Activated CD8-positive, alpha-beta memory T cell treated with anti-CD3 and anti-CD28 coated beads for 24 hours (primary cell): ENCODE measurements around the gene KCND3.
A peak's percentile ranks its signal among the peaks of the same experiment; 100 is the strongest.

Experiments
- DNase-seq: peaks from one replicate; pipeline ENCODE4 v3.0.0-alpha.2; 2020

KCND3 gene

GRCh38 chr1:111736548-111737215 is 252.8 kb downstream of the KCND3 start:
- DNase-seq = peak; percentile 44

GRCh38 chr1:111735858-111736544 is 253.5 kb downstream of the KCND3 start:
- peak; percentile 41 for DNase-seq

- DNase-seq = no peak
Measured at GRCh38 chr1:111735321-111735720, 254.1 kb downstream of the KCND3 start.

- no peak for DNase-seq
Measured at GRCh38 chr1:111734856-111735255, 254.6 kb downstream of the KCND3 start.

DNA sequence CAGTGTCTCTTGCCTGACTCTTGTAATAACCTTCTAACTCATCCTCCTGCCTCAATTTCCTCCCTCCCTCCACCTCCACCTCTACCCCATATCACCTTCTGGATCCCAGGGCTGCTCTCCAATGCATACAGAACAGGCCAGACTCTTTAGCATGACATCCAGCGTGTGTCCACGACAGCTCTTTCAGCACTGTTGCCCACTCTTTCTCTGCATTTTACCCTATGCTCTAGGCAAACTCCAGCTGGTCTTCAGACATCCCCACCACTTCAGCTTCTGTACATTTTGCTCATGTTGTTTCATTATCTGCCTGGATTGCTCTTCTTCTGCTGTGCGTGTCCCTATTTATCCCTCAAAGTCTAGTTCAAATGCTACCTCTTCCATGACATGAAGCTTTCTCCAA is 255.0 kb downstream of the KCND3 start:
- DNase-seq = peak; percentile 30

DNA sequence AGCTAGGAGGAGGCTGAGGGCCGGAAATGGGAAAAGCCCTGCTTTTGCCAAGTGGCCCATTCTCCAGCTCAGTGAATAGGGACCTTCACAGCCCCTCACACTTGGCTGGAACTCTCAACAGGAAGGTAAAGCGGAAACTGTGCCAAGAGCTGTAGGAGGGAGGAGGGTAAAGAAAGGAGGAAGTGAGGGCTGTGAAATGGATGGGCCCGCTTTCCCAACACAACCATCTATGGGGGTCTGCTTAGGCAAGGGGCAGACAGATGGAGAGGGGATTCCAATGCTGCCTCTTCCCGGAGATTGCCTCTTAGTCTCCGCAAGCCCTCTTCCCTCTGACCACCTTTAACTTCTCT is 255.5 kb downstream of the KCND3 start:
- DNase-seq = peak; percentile 41

DNA sequence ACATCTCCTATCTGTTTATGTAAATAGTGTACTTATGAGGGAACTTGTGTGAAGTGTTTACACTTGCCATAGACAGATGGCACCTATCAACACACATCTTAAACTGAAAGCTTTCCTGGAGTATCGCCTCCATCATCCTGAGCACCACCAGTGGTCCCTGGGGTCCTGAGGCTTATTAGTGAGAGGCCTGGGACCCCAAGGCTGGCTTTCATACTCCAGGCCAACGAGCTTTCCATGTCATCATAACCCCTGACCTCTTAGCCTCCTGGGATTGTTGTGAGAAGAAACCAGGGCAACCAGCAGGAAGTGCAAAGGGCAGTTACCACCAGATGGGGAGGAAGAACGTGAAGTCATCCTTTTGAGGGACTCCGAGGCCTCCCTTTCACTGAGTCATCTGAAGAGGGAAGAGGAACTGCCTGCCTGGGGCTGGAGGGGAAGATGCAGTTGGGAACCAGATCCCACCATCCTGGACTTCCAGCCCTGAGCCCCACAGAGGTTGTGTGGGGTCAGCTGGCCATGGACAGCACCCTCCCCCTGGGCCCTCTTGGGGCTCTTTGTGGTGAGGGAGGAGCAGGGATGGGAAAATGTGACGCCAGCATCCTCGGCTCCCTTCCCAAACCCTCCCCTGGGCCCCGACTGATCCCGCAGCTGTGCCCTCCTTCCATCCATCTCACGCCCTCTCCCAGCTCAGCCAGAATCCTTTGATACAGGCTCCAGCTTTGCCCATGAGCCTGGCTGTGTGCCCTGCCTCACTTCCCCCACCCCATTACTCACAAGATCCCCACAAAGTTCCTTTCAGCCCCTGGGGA is 256.1 kb downstream of the KCND3 start:
- DNase-seq = peak; percentile 32

- DNase-seq = no peak
Measured at GRCh38 chr1:111732718-111733117, 256.8 kb downstream of the KCND3 start.

- DNase-seq = peak; percentile 41
Measured at GRCh38 chr1:111731956-111732355, 257.5 kb downstream of the KCND3 start.

GRCh38 chr1:111730706-111731105 is 258.8 kb downstream of the KCND3 start:
- DNase-seq = no peak

DNA sequence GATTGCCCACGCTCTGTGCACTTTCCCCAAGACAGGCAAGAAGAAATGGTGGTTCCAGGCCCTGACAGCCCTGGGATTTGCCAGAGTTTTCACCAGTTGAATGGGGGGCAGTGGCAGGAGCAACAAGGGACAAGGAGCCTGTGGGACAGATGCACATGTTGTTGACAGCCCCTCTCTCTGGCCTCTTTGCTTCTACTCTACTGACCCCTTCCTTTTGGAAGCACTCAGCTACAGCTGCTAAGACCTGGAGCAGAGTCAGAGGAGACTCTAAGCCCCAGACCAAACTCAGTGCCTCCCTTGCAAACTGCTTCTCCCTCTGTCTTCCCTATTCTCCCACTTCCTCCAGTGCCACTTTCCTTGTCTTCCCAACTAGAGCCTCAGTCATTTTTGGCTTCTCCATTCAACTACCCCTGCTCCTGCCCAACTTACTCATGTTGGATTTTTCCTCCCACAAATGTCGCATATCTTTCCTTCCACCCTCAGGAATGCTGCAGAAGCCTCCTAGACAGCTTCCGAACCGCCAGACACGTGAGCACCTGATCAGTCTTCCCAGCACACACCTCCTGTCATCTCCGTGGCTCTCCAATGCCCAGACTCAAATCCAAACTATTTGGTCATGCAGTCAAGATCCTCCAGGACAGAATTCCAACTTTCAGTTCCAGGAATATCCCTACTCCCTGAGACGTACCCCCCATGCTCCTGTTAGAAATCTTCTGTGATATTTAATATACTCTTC is 259.4 kb downstream of the KCND3 start:
- peak; percentile 26 for DNase-seq

- DNase-seq = peak; percentile 50
Measured at GRCh38 chr1:111729271-111729921, 260.1 kb downstream of the KCND3 start.

GRCh38 chr1:111727056-111727455 is 262.4 kb downstream of the KCND3 start:
- DNase-seq = peak; percentile 52

GRCh38 chr1:111725192-111725591 is 264.3 kb downstream of the KCND3 start:
- DNase-seq = peak; percentile 49

GRCh38 chr1:111723871-111724270 is 265.6 kb downstream of the KCND3 start:
- no peak for DNase-seq

DNA sequence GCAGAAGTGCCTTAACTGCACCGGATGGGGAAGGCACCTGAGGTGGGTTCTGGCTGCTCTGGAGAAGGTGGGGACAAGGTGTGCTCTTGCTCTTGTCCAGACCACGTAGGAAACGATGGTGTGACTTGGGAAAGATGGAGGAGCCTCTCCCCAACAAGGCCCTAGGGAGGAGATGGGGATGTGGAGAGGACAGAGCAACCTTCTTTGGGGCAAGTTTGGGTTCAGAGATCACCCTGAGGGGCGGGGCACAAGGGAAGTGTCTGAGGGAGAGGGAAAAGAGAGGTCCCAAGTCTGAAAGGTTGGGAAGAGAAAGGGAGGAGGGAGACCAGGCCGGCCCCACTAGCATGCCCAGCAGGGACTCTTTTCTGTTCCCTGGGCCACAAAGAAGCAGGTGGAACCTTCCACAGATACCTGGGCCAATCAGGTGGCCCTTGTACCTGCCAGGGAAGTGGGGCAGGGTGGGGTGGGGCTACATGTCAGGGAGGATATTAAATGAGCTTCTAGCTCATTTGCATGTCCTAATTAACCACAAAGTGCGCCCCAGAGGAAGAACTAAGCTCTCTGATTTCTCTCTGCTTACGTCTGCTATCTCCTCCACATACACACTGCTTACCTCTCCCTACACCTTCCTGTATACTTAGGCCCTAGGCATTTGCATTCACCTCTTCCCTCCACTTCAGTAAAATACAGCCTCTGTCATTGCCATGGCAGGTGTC is 266.2 kb downstream of the KCND3 start:
- peak; percentile 52 for DNase-seq

DNA sequence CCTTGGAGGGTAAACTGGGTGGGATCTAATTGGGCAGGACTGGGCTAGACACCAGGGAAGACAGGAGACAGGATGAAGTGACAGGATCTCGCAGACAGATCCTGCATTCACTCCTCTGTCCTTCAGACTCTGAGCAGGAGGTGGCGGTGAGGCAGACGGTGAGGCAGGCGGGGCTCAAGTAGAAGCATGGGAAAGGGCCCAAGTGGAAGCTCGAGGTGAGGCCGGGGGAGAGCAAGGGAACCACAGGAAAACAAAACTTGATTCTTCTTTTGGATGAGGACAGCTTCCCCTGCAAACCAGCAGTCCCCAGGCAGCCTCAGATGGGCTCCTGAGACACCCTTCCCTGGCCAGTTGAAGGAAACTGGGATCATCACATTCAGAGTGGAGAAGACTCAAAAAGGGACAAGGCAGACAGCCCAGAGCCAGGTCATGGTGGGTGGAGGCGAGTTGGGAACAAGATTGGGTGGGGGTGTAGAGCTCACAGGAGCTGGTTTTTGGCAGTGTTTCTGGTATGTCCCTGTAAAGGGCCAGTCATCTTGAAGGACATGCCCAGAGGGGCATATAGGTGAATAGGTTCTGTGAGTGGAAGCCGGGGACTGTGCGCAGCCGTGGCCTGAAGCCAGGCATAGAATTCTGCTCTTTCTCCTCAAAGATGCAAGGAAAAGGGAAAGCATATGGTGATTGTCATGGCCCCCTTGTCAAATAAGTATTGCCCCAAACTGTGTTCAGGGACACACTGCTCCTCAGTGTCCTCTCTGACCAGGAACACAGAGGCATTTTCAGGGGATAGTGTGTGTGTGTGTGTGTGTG is 268.3 kb downstream of the KCND3 start:
- no peak for DNase-seq
